Measurements from ENCODE around the gene OVOL1.

OVOL1 gene

GRCh38 chr11:65794570-65795510 is 8.0 kb downstream of the OVOL1 start:
- no peak overlapping the region for H3K4me3 ChIP-seq (ENCODE audit: low read length)
- peaks cover 42% of the 10 kb centered on the region for H3K4me1 ChIP-seq (ENCODE audit: control insufficient read depth, insufficient read depth, low read length)
- no peaks in the 10 kb centered on the region for H3K9me3 ChIP-seq (ENCODE audit: control insufficient read depth, low read length)
- H3K36me3 ChIP-seq (ENCODE audit: control insufficient read depth, insufficient read depth, low read length), result peaks cover 5% of the 10 kb centered on the region
- no peak overlapping the region for H3K9ac ChIP-seq (ENCODE audit: low read length)
- H3K27me3 ChIP-seq (ENCODE audit: control insufficient read depth, insufficient read depth, low read length), result no peaks in the 10 kb centered on the region

GRCh38 chr11:65796726-65797601 is 10.1 kb downstream of the OVOL1 start:
- Histone ChIP-seq H3K4me3 (ENCODE audit: low read length) (no peak overlapping the region), H3K27me3 (ENCODE audit: control insufficient read depth, insufficient read depth, low read length) (peaks cover 3% of the 10 kb centered on the region), H3K36me3 (ENCODE audit: control insufficient read depth, insufficient read depth, low read length) (peaks cover 5% of the 10 kb centered on the region), H3K9me3 (ENCODE audit: control insufficient read depth, low read length) (no peaks in the 10 kb centered on the region), H3K4me1 (ENCODE audit: control insufficient read depth, insufficient read depth, low read length) (peaks cover 21% of the 10 kb centered on the region), H3K9ac (ENCODE audit: low read length) (no peak overlapping the region)

GRCh38 chr11:65797711-65798110 is 10.8 kb downstream of the OVOL1 start:
- Histone ChIP-seq H3K4me3 (ENCODE audit: low read length) (no peak overlapping the region), H3K27me3 (ENCODE audit: control insufficient read depth, insufficient read depth, low read length) (peaks cover 3% of the 10 kb centered on the region), H3K4me1 (ENCODE audit: control insufficient read depth, insufficient read depth, low read length) (peaks cover 13% of the 10 kb centered on the region), H3K9ac (ENCODE audit: low read length) (no peak overlapping the region), H3K36me3 (ENCODE audit: control insufficient read depth, insufficient read depth, low read length) (peaks cover 5% of the 10 kb centered on the region), H3K9me3 (ENCODE audit: control insufficient read depth, low read length) (no peaks in the 10 kb centered on the region)

GRCh38 chr11:65798882-65799281 is 12.0 kb downstream of the OVOL1 start:
- no peak overlapping the region for H3K4me3 ChIP-seq (ENCODE audit: low read length)
- peaks cover 5% of the 10 kb centered on the region for H3K36me3 ChIP-seq (ENCODE audit: control insufficient read depth, insufficient read depth, low read length)
- peaks cover 11% of the 10 kb centered on the region for H3K27me3 ChIP-seq (ENCODE audit: control insufficient read depth, insufficient read depth, low read length)
- peaks cover 2% of the 10 kb centered on the region for H3K4me1 ChIP-seq (ENCODE audit: control insufficient read depth, insufficient read depth, low read length)
- no peak overlapping the region for H3K9ac ChIP-seq (ENCODE audit: low read length)
- no peaks in the 10 kb centered on the region for H3K9me3 ChIP-seq (ENCODE audit: control insufficient read depth, low read length)

- Histone ChIP-seq H3K27me3 (ENCODE audit: control insufficient read depth, insufficient read depth, low read length) (peaks cover 16% of the 10 kb centered on the region), H3K9ac (ENCODE audit: low read length) (no peak overlapping the region), H3K4me3 (ENCODE audit: low read length) (no peak overlapping the region), H3K4me1 (ENCODE audit: control insufficient read depth, insufficient read depth, low read length) (no peaks in the 10 kb centered on the region), H3K9me3 (ENCODE audit: control insufficient read depth, low read length) (no peaks in the 10 kb centered on the region), H3K36me3 (ENCODE audit: control insufficient read depth, insufficient read depth, low read length) (no peaks in the 10 kb centered on the region)
Measured at GRCh38 chr11:65801153-65801987, 14.5 kb downstream of the OVOL1 start.

- no peak overlapping the region for H3K4me3 ChIP-seq (ENCODE audit: low read length)
- H3K9me3 ChIP-seq (ENCODE audit: control insufficient read depth, low read length), result no peaks in the 10 kb centered on the region
- peaks cover 22% of the 10 kb centered on the region for H3K27me3 ChIP-seq (ENCODE audit: control insufficient read depth, insufficient read depth, low read length)
- no peaks in the 10 kb centered on the region for H3K4me1 ChIP-seq (ENCODE audit: control insufficient read depth, insufficient read depth, low read length)
- no peaks in the 10 kb centered on the region for H3K36me3 ChIP-seq (ENCODE audit: control insufficient read depth, insufficient read depth, low read length)
- no peak overlapping the region for H3K9ac ChIP-seq (ENCODE audit: low read length)
Measured at GRCh38 chr11:65802841-65803240, 16.0 kb downstream of the OVOL1 start.

GRCh38 chr11:65803797-65804492 is 17.1 kb downstream of the OVOL1 start:
- no peaks in the 10 kb centered on the region for H3K4me1 ChIP-seq (ENCODE audit: control insufficient read depth, insufficient read depth, low read length)
- no peak overlapping the region for H3K9ac ChIP-seq (ENCODE audit: low read length)
- H3K9me3 ChIP-seq (ENCODE audit: control insufficient read depth, low read length), result no peaks in the 10 kb centered on the region
- no peak overlapping the region for H3K4me3 ChIP-seq (ENCODE audit: low read length)
- H3K36me3 ChIP-seq (ENCODE audit: control insufficient read depth, insufficient read depth, low read length), result no peaks in the 10 kb centered on the region
- H3K27me3 ChIP-seq (ENCODE audit: control insufficient read depth, insufficient read depth, low read length), result peaks cover 29% of the 10 kb centered on the region

- no peaks in the 10 kb centered on the region for H3K9me3 ChIP-seq (ENCODE audit: control insufficient read depth, low read length)
- H3K27me3 ChIP-seq (ENCODE audit: control insufficient read depth, insufficient read depth, low read length), result peaks cover 29% of the 10 kb centered on the region
- H3K36me3 ChIP-seq (ENCODE audit: control insufficient read depth, insufficient read depth, low read length), result no peaks in the 10 kb centered on the region
- no peak overlapping the region for H3K4me3 ChIP-seq (ENCODE audit: low read length)
- H3K4me1 ChIP-seq (ENCODE audit: control insufficient read depth, insufficient read depth, low read length), result no peaks in the 10 kb centered on the region
- no peak overlapping the region for H3K9ac ChIP-seq (ENCODE audit: low read length)
Measured at GRCh38 chr11:65806979-65807378, 20.1 kb downstream of the OVOL1 start.

- Histone ChIP-seq H3K4me3 (ENCODE audit: low read length) (no peak overlapping the region), H3K27me3 (ENCODE audit: control insufficient read depth, insufficient read depth, low read length) (peaks cover 22% of the 10 kb centered on the region), H3K4me1 (ENCODE audit: control insufficient read depth, insufficient read depth, low read length) (no peaks in the 10 kb centered on the region), H3K9me3 (ENCODE audit: control insufficient read depth, low read length) (no peaks in the 10 kb centered on the region), H3K9ac (ENCODE audit: low read length) (no peak overlapping the region), H3K36me3 (ENCODE audit: control insufficient read depth, insufficient read depth, low read length) (no peaks in the 10 kb centered on the region)
Measured at GRCh38 chr11:65808744-65809341, 22.0 kb downstream of the OVOL1 start.

GRCh38 chr11:65809496-65809895 is 22.6 kb downstream of the OVOL1 start:
- Histone ChIP-seq H3K4me3 (ENCODE audit: low read length) (no peak overlapping the region), H3K27me3 (ENCODE audit: control insufficient read depth, insufficient read depth, low read length) (peaks cover 17% of the 10 kb centered on the region), H3K9me3 (ENCODE audit: control insufficient read depth, low read length) (no peaks in the 10 kb centered on the region), H3K9ac (ENCODE audit: low read length) (no peak overlapping the region), H3K36me3 (ENCODE audit: control insufficient read depth, insufficient read depth, low read length) (no peaks in the 10 kb centered on the region), H3K4me1 (ENCODE audit: control insufficient read depth, insufficient read depth, low read length) (peaks cover 6% of the 10 kb centered on the region)

All from mucosa of stomach (tissue), 1 donor.